GM12874 (cell line): ENCODE data around the gene ACSM2A.

Experiments used
- CTCF ChIP-seq: IDR thresholded peaks from 2 replicates; pipeline ENCODE4 v1.5.1; 2011; ENCODE audit warnings: low read depth, mild to moderate bottlenecking, control low read depth, low read length, moderate library complexity; ENCODE audit not compliant: insufficient read depth

The ACSM2A gene

GRCh38 chr16:20510323-20510722 lies 59.0 kb downstream of the ACSM2A start:
- no peak for TF ChIP-seq CTCF

- no peak for TF ChIP-seq CTCF
These were observed 64.4 kb downstream of the ACSM2A start for GRCh38 chr16:20515688-20516090.

- TF ChIP-seq CTCF, result no peak
These were observed 65.8 kb downstream of the ACSM2A start for GRCh38 chr16:20517149-20517548.

- TF ChIP-seq CTCF, result no peak
These were observed 67.9 kb downstream of the ACSM2A start for GRCh38 chr16:20519231-20519630.

GRCh38 chr16:20520103-20520502 lies 68.8 kb downstream of the ACSM2A start:
- no peak for TF ChIP-seq CTCF
